RPMI8226 (cell line): Measurements from ENCODE around the gene LAPTM5.
"Not testable (repeated sequence)": the region's sequence is repeated elsewhere in the genome, so short reads cannot be mapped to it uniquely, and the experiment has no call there.

ENCODE experiments used
- DNase-seq: peaks from one replicate; pipeline ENCODE4 v3.0.0-alpha.2; 2015

The LAPTM5 gene

GRCh38 chr1:30768830-30769718 is 11.5 kb upstream of the LAPTM5 start:
- no peak for DNase-seq

DNA sequence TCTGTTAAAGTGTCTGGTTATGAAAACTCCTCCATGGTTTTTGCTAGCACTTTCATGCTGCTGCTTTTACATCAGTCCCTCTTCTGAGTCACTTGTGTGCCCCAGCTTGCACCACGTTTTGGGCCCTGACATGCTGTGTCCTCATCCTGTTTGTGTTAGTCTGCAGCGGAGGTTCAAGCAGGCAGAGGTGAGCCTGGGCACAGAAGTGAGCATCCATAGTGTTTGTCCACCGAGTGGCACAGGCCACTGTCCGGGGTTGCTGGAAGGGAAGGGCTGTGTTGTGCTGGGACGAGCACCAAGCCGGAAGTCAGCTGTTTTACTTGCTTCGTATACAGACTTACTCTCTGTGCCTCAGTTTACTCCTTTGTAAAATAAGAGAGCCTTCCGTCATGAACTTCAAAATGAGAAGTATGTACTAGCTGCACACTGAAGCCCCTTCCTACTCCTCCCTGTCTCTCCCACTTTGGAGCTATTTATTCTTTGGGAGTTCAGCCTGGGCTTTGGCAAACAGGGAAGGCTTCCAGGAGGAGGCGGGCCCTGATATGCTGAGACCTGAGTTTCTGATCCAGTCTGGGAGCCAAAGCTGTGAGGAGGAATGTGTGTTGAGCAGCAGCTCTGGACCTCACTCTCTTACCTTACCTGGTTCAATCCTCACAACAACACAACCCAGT is 10.7 kb upstream of the LAPTM5 start:
- DNase-seq = no peak

DNA sequence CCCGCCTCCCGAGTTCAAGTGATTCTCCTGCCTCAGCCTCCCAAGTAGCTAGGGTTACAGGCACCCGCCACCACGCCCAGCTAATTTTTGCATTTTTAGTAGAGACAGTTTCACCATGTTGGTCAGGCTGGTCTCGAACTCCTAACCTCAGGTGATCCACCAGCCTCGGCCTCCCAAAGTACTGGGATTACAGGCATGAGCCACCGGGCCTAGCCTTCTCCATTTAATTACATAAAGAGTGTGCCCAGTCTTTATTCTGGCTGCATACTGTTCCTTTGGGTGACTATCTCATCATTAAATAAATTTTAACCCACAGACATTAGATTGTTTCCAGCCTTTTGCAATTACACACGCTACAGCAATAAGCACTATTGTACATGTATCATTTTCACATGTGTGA is 9.4 kb upstream of the LAPTM5 start:
- DNase-seq = not testable (repeated sequence)

DNA sequence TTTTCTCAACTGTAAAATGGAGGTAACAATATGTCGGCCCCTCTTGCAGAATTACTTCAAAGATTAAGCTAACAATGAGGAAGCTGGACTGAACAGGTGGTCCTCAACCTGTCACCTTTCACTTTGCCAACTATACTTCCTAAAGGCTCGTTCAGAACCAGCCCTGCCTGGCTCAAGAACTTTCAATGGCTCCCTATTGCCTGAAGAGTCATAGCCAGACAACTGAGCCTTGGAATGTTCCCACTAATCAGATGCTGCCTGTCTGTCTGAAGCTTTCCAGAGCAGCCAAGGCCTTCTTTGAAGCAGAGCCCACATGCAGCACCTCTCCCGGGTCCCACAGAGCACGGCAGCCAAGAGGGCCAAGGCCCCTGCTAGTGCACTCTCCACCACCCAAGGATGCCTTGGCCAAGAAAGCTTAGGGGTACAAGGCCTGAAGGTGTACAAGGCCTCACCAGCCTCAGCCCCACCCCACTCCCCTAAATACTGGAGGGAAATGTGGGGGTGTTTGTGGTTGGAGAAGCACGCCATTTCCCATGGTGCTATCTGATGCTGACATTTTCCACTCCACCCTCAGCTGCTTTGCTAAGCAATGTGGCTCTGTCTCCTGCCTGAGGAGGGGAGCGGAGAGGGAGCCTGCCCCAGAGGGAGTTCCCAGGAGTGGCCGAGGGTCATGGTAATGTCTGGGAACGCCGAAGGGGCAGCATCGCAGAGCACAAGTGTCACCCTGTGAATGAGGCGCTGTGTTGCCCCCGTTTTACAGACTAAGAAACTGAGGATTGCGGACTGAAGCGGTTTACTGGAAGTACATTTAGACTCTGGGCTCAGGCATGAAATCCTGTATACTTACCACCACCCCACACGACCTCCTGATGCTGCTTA is 8.2 kb upstream of the LAPTM5 start:
- DNase-seq = no peak

DNA sequence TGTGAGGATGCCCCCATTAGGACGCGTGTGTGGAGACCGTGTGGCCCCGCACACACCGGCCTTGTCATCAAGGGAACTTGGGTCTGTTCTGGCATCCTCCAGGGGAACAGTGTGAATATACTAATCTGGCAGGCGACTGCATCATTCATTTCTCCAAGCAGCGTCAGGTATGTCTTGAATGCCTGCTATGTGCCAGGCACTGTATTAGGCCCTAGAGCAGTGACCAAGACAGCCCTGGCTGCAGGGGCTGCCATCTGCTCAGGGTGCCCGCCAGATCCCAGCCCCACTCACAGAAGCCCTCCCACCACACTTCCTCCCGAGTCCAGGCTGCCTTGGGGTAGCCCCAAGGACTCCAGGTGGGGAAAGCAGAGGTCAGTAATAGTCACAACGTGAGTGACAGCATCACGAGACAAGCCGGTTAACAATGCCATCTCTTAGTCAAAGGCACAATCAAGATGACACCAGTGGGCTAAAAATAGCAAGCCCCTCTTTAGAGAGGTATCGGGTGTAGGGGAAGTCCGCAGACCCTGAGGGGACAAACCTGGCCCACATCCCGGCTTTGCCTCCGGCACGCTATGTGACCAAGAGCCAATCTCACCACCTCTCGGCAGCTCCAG is 7.5 kb upstream of the LAPTM5 start:
- DNase-seq = no peak

GRCh38 chr1:30764396-30764795 is 6.8 kb upstream of the LAPTM5 start:
- DNase-seq = no peak

DNA sequence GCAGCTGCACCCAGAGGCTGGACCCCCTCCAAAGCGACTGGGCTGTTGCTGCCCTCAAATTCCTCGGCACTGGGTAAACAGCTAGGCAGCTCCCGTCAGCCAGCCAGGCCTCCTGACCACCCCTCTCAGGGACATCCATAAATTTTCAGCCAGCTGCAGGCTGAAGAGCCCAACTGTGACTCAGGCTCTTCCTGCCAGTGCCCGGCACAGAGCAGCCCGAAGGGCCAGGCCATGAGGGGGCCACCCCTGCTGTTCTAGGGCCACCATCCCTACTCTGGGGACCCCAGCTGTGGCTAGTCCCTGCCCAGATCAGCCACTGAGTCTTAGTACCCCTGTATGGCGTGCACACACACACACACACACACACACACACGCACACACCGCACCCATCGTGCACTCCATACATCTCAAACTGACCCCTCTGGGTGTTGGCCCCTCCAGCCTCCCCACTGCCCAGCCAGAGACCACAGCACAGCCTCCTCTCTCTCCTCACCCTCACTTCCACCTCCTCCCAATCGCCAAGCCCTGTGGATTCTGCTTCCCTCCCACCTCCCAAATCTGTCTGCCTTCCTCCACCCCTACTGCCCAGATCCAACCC is 6.2 kb upstream of the LAPTM5 start:
- no peak for DNase-seq

DNA sequence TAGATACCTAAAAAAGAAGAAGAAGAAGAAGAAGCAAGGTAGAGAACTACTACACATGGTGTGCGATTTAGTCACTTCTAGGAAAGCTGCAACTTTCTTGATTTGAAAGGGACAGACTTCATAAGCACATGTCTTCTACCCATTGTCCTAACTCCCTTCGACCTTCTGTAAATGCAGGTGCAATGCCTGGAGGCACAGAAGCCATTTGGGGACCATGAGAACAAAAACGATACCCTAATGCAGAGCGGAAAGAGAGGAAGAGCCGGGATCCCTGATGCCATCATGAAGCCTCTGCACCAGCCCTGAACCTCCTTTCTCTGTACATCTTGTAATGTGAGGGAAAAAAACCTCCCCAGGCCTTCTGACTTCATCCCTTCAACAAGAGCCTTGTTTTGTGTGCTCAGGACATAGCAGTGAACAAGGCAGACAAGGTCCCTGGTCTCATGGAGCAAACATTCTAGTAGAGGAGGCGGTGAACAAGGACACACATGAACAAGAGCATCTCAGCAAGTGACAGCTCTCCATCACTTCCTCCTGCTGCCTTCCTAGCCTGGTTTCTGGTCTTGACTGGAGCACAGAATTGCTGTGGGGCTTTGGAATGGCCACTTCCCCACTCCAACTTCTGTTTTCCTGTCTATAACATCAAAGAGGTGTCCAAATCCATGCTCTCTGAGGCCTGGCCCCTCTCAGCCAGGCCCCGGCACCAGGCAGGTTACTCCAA is 5.5 kb upstream of the LAPTM5 start:
- no peak for DNase-seq

DNA sequence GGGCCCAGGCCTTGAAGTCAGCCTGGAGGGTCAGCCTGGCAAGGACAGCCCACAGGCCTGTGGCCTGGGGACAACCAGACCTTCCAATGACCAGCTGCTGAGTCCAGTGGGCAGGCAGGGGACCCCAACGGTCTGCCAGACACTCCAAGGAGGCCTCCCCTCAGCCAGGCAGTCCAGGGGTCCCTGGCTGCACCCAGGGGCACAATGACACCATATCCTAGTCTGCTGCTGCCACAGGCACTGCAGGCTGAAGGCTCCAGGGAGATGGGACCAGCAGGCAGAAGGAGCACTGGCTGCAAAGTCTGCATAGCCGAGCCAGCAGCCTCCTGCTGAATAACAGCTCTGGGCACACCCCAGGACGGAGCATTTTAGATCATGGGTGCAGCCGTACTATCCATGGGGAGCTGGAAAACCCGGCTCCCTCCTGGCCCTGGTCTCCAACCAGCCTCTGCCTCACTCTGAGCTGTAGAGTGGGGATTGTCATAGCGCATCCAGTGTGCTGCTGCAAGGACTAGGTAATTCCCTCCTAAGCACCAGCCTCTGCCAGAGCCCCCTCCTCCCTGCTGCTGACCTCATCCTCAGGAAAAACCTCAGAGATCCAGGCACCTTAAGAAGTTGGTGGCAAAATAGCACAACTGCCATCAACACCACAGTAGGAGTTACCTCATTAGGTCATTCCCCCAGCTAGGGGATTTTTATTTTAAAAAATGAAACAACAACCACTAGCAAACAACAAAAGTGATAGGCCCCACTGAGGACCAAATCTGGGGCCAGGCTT is 4.8 kb upstream of the LAPTM5 start:
- no peak for DNase-seq

DNA sequence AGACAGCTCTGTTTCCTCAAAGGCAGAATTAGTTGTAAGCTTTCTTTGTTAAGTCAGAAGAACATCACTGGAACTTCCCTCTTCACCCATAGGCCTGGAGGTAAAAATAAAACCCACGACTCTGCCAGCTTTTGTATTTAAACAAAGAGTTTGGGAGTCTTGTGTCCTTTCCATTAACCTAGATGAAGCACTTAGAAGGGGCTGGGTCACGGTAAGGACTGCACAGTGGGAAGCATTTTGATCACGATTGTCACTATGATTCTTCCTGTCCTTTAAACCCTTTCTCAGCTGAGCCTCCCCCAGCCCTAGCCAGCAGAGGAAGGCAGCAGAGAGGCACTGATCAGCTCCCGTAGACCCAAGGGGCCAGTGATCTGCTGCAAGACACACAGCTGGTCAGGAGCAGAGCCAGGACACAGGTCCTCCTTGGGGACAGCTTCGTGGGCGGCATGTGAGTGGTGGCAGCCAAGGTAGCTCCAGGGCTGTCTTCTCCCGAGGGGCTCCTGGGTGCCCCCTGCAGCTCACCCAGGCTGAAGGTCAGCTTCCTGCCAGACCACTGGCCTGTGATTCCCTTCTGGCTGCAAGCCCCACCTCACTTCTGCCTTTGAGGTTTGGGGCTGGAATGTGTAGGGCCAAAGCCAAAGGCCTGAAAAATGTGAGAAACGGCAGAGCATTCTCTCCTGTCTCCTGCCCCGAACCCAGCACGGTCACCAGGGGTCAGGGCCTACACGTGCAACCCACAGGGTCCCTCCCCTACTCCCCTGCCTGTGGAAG is 4.0 kb upstream of the LAPTM5 start:
- DNase-seq = no peak

DNA sequence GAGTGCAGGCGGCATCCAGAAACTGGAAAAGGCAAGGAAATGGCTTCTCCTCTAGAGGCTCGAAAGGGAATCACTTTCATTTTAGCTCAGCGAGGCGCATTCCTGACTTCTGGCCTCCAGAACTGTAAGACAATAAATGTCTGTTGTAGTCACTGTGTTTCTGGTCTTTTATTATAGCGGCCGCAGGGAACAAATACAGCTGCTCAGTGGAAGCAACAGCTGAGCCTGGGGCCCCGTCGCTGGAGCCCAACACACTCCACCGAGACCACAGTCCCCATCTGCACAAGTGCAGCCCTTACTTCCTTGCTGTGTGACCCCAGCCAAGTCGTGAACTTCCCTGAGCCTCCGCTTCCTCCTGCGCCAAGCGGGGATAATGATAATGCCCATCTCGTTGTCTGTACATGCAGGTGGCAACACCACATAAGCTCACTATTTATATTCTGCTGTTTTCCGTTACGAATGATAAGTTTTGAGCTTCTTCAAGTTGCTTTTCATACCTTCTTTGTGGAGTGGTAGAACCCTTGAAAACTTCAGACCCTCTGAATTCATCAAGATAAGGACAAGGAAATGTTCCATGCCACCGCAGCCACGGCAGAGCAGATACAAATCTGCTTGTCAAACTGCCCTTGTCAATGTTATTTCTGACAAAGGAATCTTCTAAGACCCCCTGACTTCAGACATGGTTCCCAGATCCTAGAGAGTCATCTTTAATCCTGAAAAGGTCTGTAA is 3.2 kb upstream of the LAPTM5 start:
- DNase-seq = no peak

DNA sequence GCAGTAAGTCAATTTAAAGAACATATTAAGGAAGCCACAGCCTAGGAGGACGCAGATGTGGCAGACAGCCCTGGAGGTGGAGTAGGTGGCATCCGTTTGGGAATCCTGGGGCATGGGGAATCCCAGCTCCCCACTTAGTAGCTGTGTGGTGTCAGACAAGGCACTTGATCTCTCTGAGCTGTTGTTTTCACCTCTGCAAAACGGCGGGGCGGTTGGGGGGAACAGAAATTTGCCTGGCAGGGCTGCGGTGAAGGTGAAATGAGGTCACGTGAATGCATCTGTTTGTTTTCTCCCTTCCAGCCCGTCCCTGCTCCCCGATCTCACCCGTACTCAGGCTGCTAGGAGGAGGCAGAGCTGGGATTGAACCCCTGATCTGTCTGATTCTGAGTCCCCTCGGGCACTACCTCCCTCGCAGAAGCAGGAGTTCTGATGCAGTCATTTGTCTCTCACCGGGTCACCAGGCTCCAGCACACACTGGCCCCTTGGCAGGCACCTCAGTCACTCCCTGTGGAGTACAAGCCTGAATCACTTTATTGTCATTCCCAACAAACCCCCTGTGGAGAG is 2.2 kb upstream of the LAPTM5 start:
- DNase-seq = no peak

DNA sequence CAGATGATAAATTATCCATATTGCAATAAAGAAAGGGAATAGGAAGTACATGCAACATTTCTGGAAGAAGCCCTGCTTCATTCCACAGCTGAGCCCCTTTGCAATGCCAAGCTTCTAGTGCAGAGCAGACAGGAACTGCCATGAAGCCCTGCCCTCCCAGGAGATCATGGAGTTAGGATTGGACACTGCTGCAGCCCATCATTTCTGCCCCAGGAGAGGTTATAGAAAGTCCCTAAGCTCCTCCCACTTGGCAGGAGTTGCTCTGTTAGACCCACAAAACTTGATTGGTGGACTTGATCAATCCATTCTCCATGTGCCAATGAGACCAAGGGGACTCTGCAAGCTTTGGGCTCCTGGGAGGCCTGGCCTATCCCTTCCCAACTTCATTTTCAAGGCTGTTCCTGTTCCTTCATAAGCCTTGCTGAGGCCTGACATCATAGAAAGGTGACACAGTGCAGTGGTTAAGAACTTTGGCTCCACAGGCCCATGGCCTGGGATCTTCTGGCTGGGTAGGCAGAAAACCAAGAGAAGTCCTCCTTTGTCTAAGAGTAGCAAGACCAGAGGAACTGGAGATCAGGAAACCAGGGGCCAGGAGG is 1.3 kb upstream of the LAPTM5 start:
- DNase-seq = peak; percentile 62

DNA sequence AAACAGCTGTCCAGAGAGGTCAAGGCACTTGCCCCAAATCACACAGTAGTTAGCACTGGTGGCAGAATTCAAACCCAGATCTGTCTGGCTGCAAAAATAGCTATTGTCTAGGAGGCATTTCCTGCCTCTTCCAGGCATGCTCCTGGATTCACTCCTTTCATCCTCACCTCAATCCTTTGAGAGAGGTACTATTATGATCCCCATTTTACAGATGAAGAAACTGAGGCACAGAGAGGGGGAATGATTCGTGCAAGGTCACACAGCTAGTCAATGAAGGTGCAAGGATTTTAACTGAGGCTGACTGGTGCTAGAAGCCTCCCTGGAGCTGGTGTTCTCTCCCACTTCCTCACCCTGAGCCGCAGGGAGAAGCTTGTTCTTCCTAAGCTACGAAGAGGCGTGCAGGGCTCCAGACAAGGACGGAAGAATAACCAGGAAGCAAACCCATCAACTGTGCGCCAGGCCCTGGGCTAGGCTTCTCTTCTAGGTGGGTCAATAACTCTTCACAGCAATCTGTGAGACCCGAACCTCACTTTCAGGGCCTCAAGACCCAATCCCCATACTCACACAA is 631 bp upstream of the LAPTM5 start:
- no peak for DNase-seq

DNA sequence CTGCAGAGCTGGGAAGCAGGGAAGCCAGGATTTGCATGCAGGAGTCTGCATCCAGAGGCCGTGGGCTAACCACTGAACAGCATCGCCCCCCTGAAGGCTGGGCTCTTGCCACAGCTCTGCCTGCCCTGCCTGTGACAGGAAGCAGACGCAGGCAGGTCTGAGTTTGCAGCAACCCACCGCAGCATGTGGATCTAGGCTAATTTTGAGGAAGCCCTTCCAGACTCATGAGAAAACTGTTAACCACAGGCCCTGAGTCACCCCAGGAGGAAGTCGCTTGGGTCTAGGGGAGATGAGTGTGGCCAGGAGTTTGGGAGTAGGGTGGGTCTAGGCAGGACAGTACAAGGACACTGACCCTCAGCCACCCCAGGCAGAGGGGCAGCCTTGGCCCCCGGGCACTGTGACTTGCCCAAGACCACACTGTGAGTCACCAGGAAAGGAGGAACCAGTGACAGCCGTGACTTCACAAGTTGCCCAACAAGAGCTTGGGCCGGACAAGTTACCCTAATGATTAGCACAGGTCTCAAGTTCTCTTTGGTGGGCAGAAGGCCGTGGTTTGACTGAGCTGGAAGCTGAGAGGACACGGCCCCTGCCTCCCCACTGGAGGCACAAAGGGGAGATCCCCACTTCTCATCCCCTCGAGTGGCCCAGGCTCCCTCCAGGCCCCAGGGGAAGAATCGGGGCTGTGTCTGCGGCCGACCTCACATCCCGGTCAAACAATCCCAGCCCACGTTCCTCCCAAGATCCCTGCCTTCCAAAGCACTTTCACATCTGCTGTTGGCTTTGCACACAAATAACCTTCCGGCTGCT is 826 bp downstream of the LAPTM5 start:
- DNase-seq = peak; percentile 83

DNA sequence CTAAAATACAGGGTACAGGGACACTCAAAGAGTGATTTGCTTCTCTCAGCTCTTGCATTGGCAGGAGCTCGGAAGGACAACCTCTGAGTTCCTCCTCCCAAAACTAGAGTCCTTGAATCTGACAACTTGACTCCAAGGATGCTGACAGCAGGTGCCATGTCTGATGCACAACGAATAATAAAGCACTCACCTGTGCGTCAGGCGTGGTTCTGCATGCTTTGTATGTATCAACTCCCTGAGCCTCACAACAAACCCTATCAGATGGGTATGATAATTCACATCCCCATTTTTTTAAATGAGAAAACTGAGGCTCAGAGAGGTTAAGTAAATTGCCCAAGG is 1.4 kb downstream of the LAPTM5 start:
- no peak for DNase-seq

DNA sequence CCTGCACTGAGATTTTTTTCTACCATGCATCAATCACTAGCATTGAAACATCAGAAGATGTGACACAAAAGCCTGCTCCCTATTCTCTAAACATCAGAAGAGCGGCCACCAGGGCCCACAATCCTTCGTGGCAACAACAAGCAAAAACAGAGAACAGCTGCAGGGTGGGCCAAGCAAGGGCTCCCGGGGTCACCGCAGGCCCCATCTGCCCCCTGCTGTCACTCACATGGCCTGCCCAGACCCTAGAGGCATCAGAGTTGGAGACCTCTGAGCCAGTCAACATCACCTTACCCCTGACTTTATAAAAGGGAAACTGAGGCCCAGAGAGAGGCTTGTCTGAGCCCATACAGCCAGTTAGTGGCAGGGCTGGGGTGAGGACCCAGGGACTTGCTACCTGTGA is 1.8 kb downstream of the LAPTM5 start:
- DNase-seq = no peak

GRCh38 chr1:30755334-30755733 is 2.2 kb downstream of the LAPTM5 start:
- DNase-seq = no peak
